T47D (cell line): ENCODE measurements around the gene FGD5.
"Not testable (repeated sequence)": the region's sequence is repeated elsewhere in the genome, so short reads cannot be mapped to it uniquely, and the experiment has no call there.

ENCODE experiments used
- DNase-seq, 2 experiments: peaks; one replicate each; pipeline versions ENCODE4 v3.0.0 to v3.0.0-alpha.2; 2011 to 2012; ENCODE audit warnings: low read depth in 1 of 2, low spot score in 1 of 2
- JUND ChIP-seq: IDR thresholded peaks from 2 replicates; pipeline ENCODE4 v1.6.1; 2012; ENCODE audit warnings: low read depth
- in situ Hi-C: cut with HindIII; loops from 2 replicates; pipeline ENCODE4 v1.10.0; 2016; ENCODE audit warnings: low sequenced_read_pairs, low pct_unique_long_range_greater_than_20kb

The FGD5 gene

DNA sequence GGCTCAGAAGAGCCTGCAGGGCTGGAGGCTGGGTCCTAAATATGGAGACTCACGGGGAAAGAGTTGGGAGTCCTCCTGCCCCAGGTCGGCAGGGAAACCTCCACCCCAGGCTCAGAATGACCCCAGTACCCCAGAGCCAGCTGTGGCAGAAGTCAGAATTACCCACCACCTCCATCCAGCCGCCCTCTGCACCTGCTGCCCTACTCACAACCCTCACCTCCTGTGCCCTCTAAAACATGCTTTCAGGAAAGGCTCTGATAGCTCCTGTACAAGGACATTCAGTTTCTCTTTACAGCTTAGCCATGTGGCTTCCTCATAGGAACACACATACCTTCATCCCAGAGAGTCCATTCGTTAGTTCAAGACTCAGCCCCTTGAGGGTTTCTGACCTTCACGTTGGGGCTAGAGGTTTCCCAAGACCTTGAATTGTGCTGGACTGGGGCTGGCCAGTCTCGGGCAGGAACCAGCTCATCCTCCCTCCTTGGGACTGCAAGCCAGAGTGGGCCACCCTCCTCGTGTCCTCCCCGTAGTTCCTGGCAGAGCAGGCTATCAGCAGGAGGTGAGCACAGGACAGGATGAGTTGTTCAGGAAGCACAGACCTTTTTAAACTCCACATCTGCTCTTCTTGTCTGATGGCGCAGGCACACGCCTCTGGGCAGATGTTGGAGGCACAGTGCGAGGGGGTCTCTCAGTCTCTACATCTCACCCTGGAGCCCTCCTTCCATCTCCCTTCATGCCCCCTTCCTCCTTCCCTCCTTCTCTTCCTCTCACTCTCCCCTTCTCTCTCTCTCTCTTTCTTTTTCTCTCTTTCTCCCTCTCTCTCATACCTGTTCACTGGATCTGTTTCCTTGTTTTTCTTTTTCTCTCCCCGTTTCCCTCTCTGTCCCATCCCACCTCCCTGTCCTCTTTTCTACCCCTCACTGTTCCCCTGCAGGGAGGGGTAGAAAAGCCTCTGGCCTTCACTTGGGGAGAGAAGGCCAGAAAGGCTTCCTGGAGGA, 72.7 kb downstream of the FGD5 start:
- in situ Hi-C loops: no loop called here
- no peak for TF ChIP-seq JUND
- DNase-seq: no peak

DNA sequence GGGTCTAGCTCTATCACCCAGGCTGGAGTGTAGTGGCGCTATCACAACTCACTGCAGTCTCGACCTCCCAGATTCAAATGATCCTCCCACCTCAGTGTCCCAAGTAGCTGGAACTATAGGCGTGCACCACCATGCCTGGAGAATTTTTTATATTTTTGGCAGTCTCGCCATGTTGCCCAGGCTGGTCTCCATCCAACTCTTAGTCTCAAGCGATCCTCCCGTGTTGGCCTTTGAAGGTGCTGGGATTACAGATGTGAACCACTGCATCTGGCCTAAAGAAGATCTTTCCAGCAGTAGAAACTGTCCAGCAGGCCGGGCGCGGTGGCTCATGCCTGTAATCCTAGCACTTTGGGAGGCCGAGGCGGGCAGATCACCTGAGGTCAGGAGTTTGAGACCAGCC, 73.5 kb downstream of the FGD5 start:
- no peak for DNase-seq
- TF ChIP-seq JUND: no peak
- in situ Hi-C loops: no loop called here

DNA sequence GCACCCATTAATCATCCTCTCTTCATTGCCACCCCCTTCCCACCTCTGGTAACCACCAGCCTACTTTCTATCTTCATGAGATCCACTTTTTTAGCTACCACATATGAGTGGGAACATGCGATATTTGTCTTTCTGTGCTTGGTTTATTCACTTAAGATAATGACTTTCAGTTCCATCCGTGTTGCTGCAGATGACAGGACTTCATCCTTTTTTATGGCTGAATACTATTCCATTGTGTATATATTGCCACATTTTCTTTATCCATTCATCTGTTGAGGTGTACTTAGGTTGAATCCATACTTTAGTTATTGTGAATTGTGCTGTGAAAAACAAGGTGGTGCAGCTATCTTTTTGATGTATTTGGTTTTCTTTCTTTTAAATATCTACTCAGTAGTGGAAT, 75.3 kb downstream of the FGD5 start:
- DNase-seq: no peak
- in situ Hi-C loops: no loop called here
- no peak for TF ChIP-seq JUND

- in situ Hi-C loops: no loop called here
- no peak for TF ChIP-seq JUND
- no peak for DNase-seq
Measured at GRCh38 chr3:14897266-14897665, 78.5 kb downstream of the FGD5 start.

- DNase-seq: no peak
- in situ Hi-C loops: no loop called here
- no peak for TF ChIP-seq JUND
Measured at GRCh38 chr3:14898929-14899328, 80.2 kb downstream of the FGD5 start.

- in situ Hi-C loops: no loop called here
- no peak for TF ChIP-seq JUND
Measured at GRCh38 chr3:14899993-14900618, 81.3 kb downstream of the FGD5 start.

GRCh38 chr3:14900881-14901873, 82.4 kb downstream of the FGD5 start:
- in situ Hi-C loops: no loop called here
- DNase-seq: no peak

More at GRCh38 chr3:14899993-14900618, 81.3 kb downstream of the FGD5 start:
- no peak for DNase-seq

DNA sequence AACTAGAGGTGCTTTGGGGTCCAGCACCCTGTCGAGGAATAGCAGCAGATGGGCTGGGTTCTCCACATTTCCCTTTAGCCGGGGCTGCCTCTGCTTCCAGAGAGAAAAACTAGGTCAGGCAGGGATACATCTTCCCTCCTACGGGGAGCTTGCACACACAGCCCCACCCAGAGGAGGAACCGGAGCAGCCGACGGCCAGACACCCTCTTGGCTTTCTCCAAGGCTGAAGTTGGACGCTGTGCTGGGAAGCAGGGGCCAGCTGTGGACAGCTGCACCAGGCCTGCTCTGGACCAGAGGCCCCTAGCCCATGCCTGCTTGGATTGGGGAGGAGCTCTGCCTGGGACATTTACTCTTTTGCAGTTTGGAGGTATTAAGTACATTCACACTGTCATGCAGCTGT, 84.0 kb downstream of the FGD5 start:
- TF ChIP-seq JUND: no peak
- in situ Hi-C loops: no loop called here
- no peak for DNase-seq

More at GRCh38 chr3:14900881-14901873, 82.4 kb downstream of the FGD5 start:
- TF ChIP-seq JUND: no peak

DNA sequence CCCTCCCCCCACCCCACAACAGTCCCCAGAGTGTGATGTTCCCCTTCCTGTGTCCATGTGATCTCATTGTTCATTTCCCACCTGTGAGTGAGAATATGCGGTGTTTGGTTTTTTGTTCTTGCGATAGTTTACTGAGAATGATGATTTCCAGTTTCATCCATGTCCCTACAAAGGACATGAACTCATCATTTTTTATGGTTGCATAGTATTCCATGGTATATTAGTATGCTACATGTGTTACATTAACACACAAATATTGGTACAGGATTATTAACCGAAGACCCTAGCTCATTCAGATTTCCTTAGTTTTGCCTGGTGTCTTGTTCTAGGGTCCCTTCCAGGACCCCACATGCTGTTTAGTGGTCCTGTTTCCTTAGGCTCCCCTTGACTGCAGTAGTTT, 84.7 kb downstream of the FGD5 start:
- in situ Hi-C loops, DNase-seq: not testable (repeated sequence)

DNA sequence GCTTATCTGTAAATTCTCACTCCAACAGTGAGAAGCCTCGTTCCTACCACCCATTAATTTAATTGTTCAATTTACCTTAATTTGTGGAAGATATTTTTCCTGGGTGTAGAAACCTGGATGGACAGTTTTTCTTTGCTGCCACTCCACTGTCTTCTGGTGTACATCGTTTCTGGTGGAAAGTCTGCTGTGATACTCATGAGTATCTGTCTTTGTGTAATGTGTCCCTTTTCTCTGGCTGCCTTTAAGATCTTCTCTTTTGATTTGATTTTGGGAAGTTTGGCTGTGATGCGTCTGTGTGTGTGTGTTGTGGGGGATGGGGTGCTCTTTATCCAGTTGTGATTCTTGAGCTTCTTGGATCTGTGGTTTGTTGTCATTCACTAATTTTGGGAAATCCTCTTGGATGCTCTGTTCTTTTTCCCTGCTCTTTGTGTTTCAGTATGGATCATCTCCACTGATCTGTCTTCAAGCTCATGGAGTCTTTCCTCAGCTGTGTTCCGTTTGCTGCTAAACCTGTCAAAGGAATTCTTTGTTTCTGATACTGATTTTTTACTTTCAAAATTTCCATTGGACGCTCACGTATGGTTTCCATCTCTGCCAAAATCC, 86.4 kb downstream of the FGD5 start:
- DNase-seq: no peak
- TF ChIP-seq JUND: no peak
- in situ Hi-C loops: no loop called here

GRCh38 chr3:14906355-14906971, 87.7 kb downstream of the FGD5 start:
- in situ Hi-C loops: no loop called here
- TF ChIP-seq JUND: no peak
- no peak for DNase-seq
